Activated T-cell treated with anti-CD3 and anti-CD28 coated beads for 4 hours (primary cell): ENCODE results near the gene ZBTB17.

Experiments used
- DNase-seq: peaks from one replicate; pipeline ENCODE4 v3.0.0-alpha.2; 2020

The ZBTB17 gene

DNA sequence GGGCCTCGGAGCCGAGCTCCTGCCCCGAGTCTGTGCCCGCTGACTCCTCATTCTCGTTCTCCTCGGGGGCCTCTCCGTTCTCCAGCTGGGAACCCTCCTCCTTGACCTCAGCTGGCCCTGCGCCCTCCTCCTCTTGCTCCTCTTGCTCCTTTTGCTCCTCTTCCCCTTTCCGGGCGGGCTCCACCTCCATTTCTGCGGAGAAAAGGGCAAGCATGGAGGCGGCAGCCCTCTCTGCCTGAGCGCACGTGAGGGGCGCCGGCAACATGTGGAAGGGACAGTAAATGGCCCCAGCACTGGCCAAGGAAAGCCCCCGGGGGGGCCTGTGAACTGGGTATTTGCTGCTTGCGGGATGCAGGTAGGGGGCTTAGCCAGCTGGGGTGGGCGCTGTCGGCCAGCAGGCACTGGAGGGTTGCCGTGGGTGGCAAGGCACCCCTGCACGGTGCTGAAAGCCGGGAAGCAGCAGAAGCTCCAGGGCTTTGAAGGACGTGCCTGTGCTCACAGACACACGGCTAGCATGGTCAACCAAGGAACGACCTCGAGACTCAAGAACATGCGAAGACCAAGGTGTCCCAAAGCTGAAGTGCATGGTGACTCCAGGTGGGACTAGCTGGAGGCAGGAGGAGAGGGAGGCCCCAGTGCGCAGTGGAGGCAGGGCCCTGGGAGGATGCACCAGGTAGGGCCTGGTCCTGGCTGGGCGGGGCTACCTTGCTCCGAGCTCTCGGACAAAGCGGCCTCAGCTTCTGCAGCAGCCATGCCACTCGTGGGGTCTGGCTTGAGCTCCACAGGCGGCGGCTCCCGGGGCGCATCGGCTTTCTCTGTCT is 30.7 kb downstream of the ZBTB17 start:
- DNase-seq: no peak

DNA sequence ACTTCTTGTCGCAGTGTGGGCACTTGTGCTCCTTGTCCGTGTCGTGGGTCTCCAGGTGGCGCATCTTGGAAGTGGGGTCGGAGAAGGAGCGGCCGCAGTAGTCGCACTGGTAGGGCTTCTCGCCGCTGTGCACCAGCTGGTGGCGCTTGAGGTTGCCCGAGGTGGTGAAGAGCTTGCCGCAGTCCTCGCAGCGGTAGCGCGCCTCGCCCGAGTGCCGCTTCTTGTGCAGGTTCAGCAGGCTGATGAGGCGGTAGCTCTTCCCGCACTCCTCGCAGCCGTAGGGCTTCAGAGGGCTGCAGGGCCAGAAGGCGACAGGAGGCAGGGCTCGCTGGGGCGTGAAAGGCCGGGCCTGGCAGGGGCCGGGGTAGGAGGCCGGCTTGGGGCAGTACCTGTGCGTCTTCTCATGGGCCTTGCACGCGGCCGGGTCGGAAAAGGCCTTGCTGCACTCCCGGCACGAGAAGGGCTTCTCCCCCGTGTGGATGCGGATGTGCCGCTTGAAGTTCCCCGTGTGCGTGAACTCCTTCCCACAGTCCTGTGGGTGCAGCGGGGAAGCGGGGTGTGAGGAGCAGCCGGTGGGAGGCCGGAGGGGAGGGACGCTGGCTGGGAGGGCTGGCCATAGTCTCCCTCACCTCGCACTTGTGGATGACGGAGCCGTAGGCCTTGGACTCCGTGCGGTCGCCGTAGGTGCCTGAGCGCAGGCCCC is 31.4 kb downstream of the ZBTB17 start:
- DNase-seq: no peak

DNA sequence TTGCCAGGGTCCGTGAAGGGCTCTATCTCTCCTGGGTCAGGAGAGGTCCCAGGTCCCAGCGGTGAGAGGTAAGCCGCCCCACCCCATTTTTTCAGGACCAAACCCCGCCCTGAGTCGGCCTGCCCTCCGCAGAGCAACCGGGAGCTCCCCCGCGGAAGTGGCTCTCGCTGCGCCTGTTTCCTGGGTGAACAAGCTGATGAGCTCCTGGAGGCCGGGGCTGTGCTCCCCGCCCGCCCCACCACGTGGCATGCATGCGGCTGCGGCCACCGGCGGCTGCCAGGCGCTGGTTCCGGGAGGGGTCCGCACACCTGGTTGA is 32.0 kb downstream of the ZBTB17 start:
- DNase-seq: no peak

DNA sequence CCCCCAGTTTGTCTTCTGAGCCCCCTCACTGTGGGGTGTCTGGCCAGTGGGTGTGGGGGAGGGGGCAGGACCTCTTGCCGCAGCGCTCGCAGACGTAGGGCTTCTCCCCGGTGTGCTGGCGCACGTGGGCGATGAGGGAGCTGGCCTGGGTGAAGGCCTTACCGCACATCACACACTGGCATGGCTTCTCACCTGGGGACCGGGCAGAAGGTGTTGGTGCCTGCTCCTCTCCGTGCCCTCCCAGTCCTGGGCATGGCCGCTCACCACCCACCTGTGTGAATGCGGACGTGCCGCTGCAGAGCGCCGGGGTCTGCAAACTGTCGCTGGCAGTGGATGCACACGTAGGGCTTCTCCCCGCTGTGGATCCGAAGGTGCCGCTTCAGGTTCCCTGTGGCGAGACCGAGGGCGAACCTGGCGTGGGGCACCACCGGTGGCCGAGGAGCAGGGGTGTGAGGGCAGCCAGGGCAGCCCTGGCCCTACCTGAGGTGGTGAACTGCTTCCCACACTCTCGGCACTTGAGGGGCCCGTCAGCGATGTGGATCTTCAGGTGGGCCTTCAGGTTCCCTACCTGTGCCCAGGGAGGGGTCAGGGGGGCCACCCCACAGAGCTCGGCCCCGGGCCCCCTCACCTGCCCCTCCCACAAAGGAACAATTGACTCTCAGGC is 32.4 kb downstream of the ZBTB17 start:
- no peak for DNase-seq

GRCh38 chr1:15942661-15943327 is 33.1 kb downstream of the ZBTB17 start:
- DNase-seq: no peak

- DNase-seq: no peak
These were observed 33.8 kb downstream of the ZBTB17 start for GRCh38 chr1:15941899-15942660.

GRCh38 chr1:15941044-15941840 is 34.7 kb downstream of the ZBTB17 start:
- no peak for DNase-seq

GRCh38 chr1:15940110-15941043 is 35.5 kb downstream of the ZBTB17 start:
- DNase-seq: no peak

- DNase-seq: no peak
These were observed 36.5 kb downstream of the ZBTB17 start for GRCh38 chr1:15939181-15940109.

DNA sequence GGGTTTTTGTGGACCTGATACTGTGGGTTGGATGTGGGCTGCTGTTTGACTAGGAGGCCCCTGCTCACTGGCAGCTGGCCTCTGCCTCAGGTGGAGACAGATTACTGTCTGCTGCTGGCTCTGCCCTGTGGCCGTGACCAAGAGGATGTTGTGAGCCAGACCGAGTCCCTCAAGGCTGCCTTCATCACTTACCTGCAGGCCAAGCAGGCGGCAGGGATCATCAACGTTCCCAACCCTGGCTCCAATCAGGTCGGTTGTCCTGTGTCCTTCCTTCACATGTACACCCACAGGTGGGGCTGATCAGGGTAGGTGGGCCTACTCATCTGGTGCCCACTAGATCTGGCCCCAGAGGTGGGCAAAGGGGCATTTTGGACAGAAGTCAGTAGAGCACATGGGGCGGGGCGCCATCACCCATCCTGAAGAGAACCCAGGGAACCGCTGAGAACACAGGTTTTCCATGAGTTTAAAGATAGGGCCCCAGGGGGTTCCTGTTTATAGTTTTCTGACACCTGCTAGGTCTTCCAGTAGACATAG is 37.2 kb downstream of the ZBTB17 start:
- no peak for DNase-seq

DNA sequence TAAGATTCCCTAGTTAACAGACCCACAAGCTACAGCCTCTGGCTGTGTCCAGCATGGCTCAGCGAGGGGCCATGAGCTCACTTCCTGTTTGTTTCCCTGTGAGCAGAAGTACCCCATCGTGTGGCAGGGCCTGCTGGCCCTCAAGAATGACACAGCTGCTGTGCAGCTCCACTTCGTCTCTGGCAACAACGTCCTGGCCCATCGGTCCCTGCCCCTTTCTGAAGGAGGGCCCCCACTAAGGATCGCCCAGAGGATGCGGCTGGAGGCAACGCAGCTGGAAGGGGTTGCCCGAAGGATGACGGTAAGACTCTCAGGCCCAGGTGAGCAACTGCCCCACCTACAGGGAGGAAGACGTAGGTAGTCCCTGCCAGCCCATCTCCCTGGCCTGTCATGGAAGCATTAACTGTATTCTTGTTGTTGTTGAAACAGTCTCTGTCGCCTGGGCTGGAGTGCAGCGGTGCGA is 38.2 kb downstream of the ZBTB17 start:
- DNase-seq: no peak

DNA sequence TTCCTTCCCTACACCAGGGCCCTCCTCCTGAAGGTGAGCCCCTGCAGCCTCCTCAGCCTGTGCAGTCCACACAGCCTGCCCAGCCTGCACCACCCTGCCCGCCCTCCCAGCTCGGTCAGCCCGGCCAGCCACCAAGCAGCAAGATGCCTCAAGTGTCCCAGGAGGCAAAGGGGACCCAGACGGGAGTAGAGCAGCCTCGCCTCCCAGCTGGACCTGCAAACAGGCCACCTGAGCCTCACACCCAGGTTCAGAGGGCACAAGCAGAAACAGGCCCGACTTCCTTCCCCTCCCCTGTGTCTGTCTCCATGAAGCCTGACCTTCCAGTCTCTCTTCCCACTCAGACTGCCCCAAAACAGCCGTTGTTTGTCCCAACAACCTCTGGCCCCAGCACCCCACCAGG is 38.8 kb downstream of the ZBTB17 start:
- no peak for DNase-seq

DNA sequence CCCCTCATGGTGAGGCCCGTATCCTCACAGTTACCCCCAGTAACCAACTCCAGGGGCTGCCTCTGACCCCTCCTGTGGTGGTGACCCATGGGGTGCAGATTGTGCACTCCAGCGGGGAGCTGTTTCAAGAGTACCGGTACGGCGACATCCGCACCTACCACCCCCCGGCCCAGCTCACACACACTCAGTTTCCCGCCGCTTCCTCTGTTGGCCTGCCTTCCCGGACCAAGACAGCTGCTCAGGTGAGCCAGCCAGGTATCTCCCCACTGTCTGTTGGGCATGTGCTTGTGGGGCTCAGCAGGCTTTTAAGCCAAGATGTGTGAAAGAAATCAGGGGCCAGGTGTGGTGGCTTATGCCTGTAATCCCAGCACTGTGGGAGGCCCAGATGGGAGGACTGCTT is 39.9 kb downstream of the ZBTB17 start:
- DNase-seq: no peak

DNA sequence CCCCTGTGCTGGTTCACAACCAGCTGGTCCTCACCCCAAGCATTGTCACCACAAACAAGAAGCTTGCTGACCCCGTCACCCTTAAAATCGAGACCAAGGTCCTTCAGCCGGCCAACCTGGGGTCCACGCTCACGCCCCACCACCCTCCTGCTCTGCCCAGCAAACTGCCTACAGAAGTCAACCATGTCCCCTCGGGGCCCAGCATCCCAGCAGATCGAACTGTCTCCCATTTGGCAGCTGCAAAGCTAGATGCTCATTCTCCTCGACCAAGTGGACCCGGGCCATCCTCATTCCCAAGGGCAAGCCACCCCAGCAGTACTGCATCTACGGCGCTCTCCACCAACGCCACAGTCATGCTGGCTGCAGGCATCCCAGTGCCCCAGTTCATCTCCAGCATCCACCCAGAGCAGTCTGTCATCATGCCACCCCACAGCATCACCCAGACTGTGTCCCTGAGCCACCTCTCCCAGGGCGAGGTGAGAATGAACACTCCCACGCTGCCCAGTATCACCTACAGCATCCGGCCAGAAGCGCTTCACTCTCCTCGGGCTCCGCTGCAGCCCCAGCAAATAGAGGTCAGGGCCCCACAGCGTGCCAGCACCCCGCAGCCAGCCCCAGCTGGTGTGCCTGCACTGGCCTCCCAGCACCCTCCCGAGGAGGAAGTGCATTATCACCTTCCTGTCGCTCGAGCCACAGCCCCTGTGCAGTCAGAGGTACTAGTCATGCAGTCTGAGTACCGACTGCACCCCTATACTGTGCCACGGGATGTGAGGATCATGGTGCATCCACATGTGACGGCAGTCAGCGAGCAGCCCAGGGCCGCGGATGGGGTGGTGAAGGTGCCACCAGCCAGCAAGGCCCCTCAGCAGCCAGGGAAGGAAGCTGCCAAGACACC is 40.6 kb downstream of the ZBTB17 start:
- no peak for DNase-seq

DNA sequence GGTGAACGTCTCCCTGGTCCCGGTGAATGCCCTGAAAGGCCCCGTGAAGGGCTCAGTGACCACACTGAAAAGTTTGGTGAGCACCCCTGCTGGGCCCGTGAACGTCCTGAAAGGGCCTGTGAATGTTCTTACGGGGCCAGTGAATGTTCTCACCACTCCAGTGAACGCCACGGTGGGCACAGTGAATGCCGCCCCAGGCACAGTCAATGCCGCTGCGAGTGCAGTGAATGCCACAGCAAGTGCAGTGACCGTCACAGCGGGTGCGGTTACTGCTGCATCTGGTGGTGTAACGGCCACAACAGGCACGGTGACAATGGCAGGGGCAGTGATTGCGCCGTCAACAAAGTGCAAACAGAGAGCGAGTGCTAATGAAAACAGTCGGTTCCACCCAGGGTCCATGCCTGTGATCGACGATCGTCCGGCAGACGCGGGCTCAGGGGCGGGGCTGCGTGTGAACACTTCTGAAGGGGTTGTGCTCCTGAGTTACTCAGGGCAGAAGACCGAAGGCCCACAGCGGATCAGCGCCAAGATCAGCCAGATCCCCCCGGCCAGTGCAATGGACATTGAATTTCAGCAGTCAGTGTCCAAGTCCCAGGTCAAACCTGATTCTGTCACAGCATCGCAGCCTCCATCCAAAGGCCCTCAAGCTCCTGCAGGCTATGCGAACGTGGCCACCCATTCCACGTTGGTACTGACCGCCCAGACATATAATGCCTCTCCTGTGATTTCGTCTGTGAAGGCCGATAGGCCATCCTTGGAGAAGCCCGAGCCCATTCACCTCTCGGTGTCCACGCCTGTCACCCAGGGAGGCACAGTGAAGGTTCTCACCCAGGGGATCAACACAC is 41.5 kb downstream of the ZBTB17 start:
- no peak for DNase-seq

DNA sequence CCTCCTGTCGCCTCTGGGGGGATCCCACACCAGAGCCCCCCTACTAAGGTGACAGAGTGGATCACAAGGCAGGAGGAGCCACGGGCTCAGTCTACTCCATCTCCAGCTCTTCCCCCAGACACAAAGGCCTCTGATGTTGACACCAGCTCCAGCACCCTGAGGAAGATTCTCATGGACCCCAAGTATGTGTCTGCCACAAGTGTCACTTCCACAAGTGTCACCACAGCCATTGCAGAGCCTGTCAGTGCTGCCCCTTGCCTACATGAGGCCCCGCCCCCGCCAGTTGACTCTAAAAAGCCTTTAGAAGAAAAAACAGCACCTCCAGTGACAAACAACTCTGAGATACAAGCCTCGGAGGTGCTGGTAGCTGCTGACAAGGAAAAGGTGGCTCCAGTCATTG is 42.2 kb downstream of the ZBTB17 start:
- DNase-seq: no peak

GRCh38 chr1:15932612-15933011 is 43.3 kb downstream of the ZBTB17 start:
- DNase-seq: no peak
